ENCODE measurements around the gene STAP1.

The STAP1 gene

DNA sequence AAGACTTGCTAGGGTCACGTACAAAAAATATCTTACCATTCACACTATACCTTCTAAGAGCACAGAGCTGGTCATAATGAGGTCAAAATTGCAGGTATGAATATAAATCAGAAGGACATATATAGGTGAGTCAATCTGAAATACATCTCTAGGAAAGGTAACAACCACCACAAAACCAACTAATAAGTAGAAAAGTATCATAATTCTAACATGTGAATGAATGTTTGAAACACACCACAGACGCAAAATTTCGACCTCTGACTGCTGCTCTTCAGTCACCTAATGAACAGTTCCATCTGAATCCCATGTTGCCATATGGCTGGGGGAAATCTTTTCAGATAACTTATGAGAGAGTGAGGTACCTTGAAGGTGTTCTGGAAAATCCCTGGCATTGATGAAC is 22.1 kb downstream of the STAP1 start:
- no peaks in the 10 kb centered on the region for H3K9me3 Mint-ChIP-seq
- no peak overlapping the region for H3K27ac Mint-ChIP-seq
- H3K4me1 Mint-ChIP-seq, result peaks cover 9% of the 10 kb centered on the region
- no peak for DNase-seq
- no peaks in the 10 kb centered on the region for H3K36me3 Mint-ChIP-seq (ENCODE audit: low read depth)
- H3K27me3 Mint-ChIP-seq (ENCODE audit: low read depth, poor library complexity), result no peaks in the 10 kb centered on the region
- H3K4me3 Mint-ChIP-seq, result no peak overlapping the region
- TF ChIP-seq, protein P1, sequence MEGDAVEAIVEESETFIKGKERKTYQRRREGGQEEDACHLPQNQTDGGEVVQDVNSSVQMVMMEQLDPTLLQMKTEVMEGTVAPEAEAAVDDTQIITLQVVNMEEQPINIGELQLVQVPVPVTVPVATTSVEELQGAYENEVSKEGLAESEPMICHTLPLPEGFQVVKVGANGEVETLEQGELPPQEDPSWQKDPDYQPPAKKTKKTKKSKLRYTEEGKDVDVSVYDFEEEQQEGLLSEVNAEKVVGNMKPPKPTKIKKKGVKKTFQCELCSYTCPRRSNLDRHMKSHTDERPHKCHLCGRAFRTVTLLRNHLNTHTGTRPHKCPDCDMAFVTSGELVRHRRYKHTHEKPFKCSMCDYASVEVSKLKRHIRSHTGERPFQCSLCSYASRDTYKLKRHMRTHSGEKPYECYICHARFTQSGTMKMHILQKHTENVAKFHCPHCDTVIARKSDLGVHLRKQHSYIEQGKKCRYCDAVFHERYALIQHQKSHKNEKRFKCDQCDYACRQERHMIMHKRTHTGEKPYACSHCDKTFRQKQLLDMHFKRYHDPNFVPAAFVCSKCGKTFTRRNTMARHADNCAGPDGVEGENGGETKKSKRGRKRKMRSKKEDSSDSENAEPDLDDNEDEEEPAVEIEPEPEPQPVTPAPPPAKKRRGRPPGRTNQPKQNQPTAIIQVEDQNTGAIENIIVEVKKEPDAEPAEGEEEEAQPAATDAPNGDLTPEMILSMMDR (IDR thresholded peaks at IDR 0.05), result no peak

DNA sequence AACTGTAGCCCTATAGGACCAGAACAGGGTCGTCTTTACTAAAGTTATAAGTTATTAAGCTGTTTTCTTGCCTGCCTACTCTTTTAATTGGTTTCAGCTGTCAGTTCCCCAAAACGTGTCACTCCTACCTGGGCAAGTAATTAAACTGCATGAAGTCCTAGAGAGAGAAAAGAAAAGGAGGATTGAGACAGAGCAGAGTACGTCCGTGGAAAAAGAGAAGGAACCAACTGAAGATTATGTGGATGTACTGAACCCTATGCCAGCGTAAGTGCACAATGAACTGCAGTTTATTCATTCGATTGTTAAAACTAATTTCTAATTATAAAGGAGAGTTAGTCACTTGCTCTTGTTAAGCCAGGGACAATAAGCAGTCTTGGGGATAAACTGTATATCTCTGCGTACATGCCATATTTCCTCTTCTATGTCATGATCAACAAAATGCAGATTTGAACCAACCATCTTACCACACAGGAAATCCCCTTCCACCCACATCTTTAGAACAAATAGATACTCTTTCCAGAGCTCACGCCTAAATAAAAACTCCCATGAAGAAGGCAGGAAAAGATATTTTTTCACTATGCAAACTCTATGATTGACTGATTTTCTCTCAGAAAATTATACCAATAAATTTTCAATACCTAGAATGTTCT is 22.8 kb downstream of the STAP1 start:
- Mint-ChIP-seq H3K27me3 (ENCODE audit: low read depth, poor library complexity) (no peaks in the 10 kb centered on the region), H3K27ac (no peak overlapping the region), H3K9me3 (no peaks in the 10 kb centered on the region), H3K4me1 (peaks cover 2% of the 10 kb centered on the region), H3K4me3 (no peak overlapping the region), H3K36me3 (ENCODE audit: low read depth) (no peaks in the 10 kb centered on the region)
- DNase-seq, result no peak
- TF ChIP-seq, protein P1 (IDR thresholded peaks at IDR 0.05), result no peak

DNA sequence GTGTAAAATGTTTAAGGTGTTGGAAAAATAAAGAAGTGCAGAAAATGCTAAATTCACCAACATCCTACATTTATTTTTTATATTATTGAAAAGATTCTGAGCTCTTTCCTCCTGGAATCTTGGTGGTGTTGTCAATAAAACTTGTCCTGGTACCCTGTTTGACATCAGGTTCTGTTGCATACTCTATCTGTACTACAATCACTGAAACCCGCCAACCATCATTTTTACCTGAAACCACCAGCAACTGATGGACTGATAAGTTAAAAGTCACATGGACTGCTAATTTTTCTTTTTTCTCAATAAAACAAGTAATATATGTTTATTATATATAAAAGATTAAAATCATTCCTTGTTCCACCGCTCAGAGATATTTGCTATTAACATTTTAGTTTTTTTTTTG is 23.4 kb downstream of the STAP1 start:
- TF ChIP-seq, protein P1 (IDR thresholded peaks at IDR 0.05), result no peak
- Mint-ChIP-seq H3K9me3 (no peaks in the 10 kb centered on the region), H3K36me3 (ENCODE audit: low read depth) (no peaks in the 10 kb centered on the region), H3K4me1 (no peaks in the 10 kb centered on the region), H3K27ac (no peak overlapping the region), H3K27me3 (ENCODE audit: low read depth, poor library complexity) (no peaks in the 10 kb centered on the region), H3K4me3 (no peak overlapping the region)
- no peak for DNase-seq

DNA sequence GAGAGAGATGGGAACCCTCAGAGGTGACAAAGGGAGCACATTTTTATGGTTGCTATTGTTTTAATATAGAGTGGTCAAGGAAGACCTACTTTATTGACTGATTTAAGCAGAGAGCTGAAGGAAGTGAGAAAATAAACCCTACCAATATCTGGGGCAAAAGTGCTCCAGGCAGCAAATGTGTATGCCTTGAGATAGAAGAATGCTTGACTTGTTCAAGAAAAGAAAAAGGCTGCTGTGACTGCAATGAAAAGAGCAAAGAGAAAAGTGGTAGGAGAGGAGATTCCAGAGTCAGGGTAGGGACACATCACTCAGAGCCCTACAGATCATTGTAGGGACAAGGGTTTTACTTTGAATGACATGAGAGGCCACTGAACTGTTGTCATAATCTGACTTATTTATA is 26.0 kb downstream of the STAP1 start:
- TF ChIP-seq, protein P1 (IDR thresholded peaks at IDR 0.05), result no peak
- Mint-ChIP-seq H3K27me3 (ENCODE audit: low read depth, poor library complexity) (no peaks in the 10 kb centered on the region), H3K4me1 (no peaks in the 10 kb centered on the region), H3K36me3 (ENCODE audit: low read depth) (no peaks in the 10 kb centered on the region), H3K27ac (no peak overlapping the region), H3K9me3 (no peaks in the 10 kb centered on the region), H3K4me3 (no peak overlapping the region)
- DNase-seq, result no peak

DNA sequence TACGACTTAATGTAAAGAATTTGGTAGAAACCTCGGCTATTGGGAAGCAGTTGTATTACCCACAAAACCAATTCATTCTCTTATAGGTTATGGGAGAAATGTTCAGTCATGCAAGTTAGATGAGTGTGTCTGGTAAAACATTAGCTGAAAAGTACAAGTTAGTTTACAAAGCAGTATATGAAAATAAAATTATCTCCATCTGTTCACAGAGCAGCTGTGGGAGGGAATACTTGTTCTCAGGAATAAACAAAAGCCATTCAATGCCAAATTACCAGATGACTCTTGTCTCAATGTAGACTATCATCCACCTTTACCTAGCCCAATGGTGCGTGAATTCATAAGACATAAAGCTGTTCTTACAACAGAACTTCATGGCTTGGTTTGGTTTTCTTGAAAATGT is 28.6 kb downstream of the STAP1 start:
- H3K9me3 Mint-ChIP-seq, result no peaks in the 10 kb centered on the region

More for the DNA sequence above, 28.6 kb downstream of the STAP1 start:
- no peaks in the 10 kb centered on the region for H3K4me1 Mint-ChIP-seq
- no peak overlapping the region for H3K27ac Mint-ChIP-seq
- H3K27me3 Mint-ChIP-seq (ENCODE audit: low read depth, poor library complexity), result peaks cover 4% of the 10 kb centered on the region
- no peaks in the 10 kb centered on the region for H3K36me3 Mint-ChIP-seq (ENCODE audit: low read depth)
- no peak for DNase-seq
- TF ChIP-seq, protein P1 (IDR thresholded peaks at IDR 0.05), result no peak
- no peak overlapping the region for H3K4me3 Mint-ChIP-seq
